ENCODE results near the gene PLS3. TPM values are rescaled to one million over a fixed set of nuclear protein-coding genes. Genes with fewer than 3 reads are reported as not detected.
"Not testable (repeated sequence)": the region's sequence is repeated elsewhere in the genome, so short reads cannot be mapped to it uniquely, and the experiment has no call there.

The PLS3 gene
- total and polyA plus RNA-seq, 9 donors, result 60.9 to 171 (median 111) TPM

GRCh38 chrX:115642311-115642710 lies 81.3 kb downstream of the PLS3 start:
- intact Hi-C loops (cut with DNase I), result loop anchor here in 3 of 4 donors (5.0 to 10.0 kb wide), 3 partner anchors 308 to 318 kb away; no protein-coding TSS in a partner anchor
- H3K4me3 ChIP-seq, result no peak overlapping the region
- no peak for DNase-seq
- 61 to 79% (median 70%) methylated on average over 2 of the region's 2 CpGs for WGBS, 3 donors
- no peaks in the 10 kb centered on the region for H3K27me3 ChIP-seq
- no peaks in the 10 kb centered on the region for H3K36me3 ChIP-seq
- H3K4me1 ChIP-seq (ENCODE audit: insufficient read depth), result no peaks in the 10 kb centered on the region
- no peak for TF ChIP-seq CTCF (IDR thresholded peaks at IDR 0.05)
- no peak for TF ChIP-seq EP300 (IDR thresholded peaks at IDR 0.05)
- no peak for TF ChIP-seq POLR2A (IDR thresholded peaks at IDR 0.05)
- peak overlapping the region in 1 of 2 donors; percentile 2 for H3K27ac ChIP-seq
- no peaks in the 10 kb centered on the region for H3K9me3 ChIP-seq

GRCh38 chrX:115642895-115643530 lies 82.0 kb downstream of the PLS3 start:
- Histone ChIP-seq H3K4me1 (ENCODE audit: insufficient read depth) (no peaks in the 10 kb centered on the region), H3K4me3 (no peak overlapping the region), H3K9me3 (no peaks in the 10 kb centered on the region), H3K27ac (peak overlapping the region in 1 of 2 donors; percentile 2), H3K27me3 (no peaks in the 10 kb centered on the region), H3K36me3 (no peaks in the 10 kb centered on the region)
- TF ChIP-seq CTCF (IDR thresholded peaks at IDR 0.05), result peak; percentile 87 to 94 (median 90)
- no peak for TF ChIP-seq EP300 (IDR thresholded peaks at IDR 0.05)
- intact Hi-C loops (cut with DNase I), result loop anchor here in 3 of 4 donors (5.0 to 10.0 kb wide), 3 partner anchors 308 to 318 kb away; no protein-coding TSS in a partner anchor
- WGBS, 3 donors, result 24% methylated on average over 5 of the region's 5 CpGs
- DNase-seq, result peak in 2 of 5 donors; percentile 31 to 59

- DNase-seq; H3K36me3 ChIP-seq; H3K9me3 ChIP-seq; H3K27ac ChIP-seq; H3K4me1 ChIP-seq (ENCODE audit: insufficient read depth); H3K27me3 ChIP-seq; H3K4me3 ChIP-seq: not testable (repeated sequence)
- intact Hi-C loops (cut with DNase I), result loop anchor here in 3 of 4 donors (5.0 to 10.0 kb wide), 3 partner anchors 310 to 320 kb away; no protein-coding TSS in a partner anchor
- 79 to 82% (median 81%) methylated on average over 5 of the region's 5 CpGs for WGBS, 3 donors
These were observed 83.4 kb downstream of the PLS3 start for GRCh38 chrX:115644397-115644796.

GRCh38 chrX:115649461-115650063 lies 88.6 kb downstream of the PLS3 start:
- no peak for TF ChIP-seq EP300 (IDR thresholded peaks at IDR 0.05)
- TF ChIP-seq POLR2A (IDR thresholded peaks at IDR 0.05), result no peak
- TF ChIP-seq CTCF (IDR thresholded peaks at IDR 0.05), result no peak
- no peak for DNase-seq
- no peak overlapping the region for H3K4me3 ChIP-seq
- H3K4me1 ChIP-seq (ENCODE audit: insufficient read depth), result no peaks in the 10 kb centered on the region
- H3K9me3 ChIP-seq, result no peaks in the 10 kb centered on the region
- 25 to 30% (median 29%) methylated on average over 5 of the region's 5 CpGs for WGBS, 3 donors
- H3K27ac ChIP-seq, result no peak overlapping the region
- intact Hi-C loops (cut with DNase I), result loop anchor here in 2 of 4 donors (10.0 kb wide), 2 partner anchors 315 to 325 kb away; no protein-coding TSS in a partner anchor
- no peaks in the 10 kb centered on the region for H3K36me3 ChIP-seq
- H3K27me3 ChIP-seq, result no peaks in the 10 kb centered on the region

- Histone ChIP-seq H3K36me3 (no peaks in the 10 kb centered on the region), H3K9me3 (no peaks in the 10 kb centered on the region)
These were observed 89.5 kb downstream of the PLS3 start for GRCh38 chrX:115650449-115650848.

More at GRCh38 chrX:115650449-115650848, 89.5 kb downstream of the PLS3 start:
- no peak for TF ChIP-seq POLR2A (IDR thresholded peaks at IDR 0.05)
- no peak for TF ChIP-seq EP300 (IDR thresholded peaks at IDR 0.05)
- no peak for TF ChIP-seq CTCF (IDR thresholded peaks at IDR 0.05)
- Histone ChIP-seq H3K4me3 (no peak overlapping the region), H3K4me1 (ENCODE audit: insufficient read depth) (no peaks in the 10 kb centered on the region), H3K27me3 (no peaks in the 10 kb centered on the region), H3K27ac (no peak overlapping the region)
- intact Hi-C loops (cut with DNase I), result no loop called here
- no peak for DNase-seq
